Lower leg skin (tissue), 4 donors: Measurements from ENCODE around the gene FILIP1L. TPM values are rescaled to one million over a fixed set of nuclear protein-coding genes. Genes with fewer than 3 reads are reported as not detected.

ENCODE experiments used
- DNase-seq, 2 donors: peaks; one replicate each; pipeline ENCODE4 v3.0.0-alpha.2; 2019; ENCODE audit warnings: low spot score in 2 of 2
- H3K4me3 ChIP-seq: fragments of 200-600 bp; sonication (generic); 2 replicates; pipeline ENCODE4 v1.5.1; 2017; ENCODE audit warnings: mild to moderate bottlenecking, low read depth; ENCODE audit not compliant: poor library complexity, severe bottlenecking
- CTCF ChIP-seq, 3 donors: fragments of 450-650 bp; IDR thresholded peaks; one replicate each; pipeline ENCODE4 v1.5.1; 2016; ENCODE audit warnings: antibody characterized with exemption in 3 of 3, mild to moderate bottlenecking in 3 of 3, moderate library complexity in 2 of 3
- POLR2A ChIP-seq, 2 donors: fragments of 450-650 bp; IDR thresholded peaks; one replicate each; pipeline ENCODE4 v1.6.1; 2016 to 2017; ENCODE audit warnings: antibody characterized with exemption in 2 of 2, mild to moderate bottlenecking in 1 of 2, moderate library complexity in 1 of 2
- WGBS, 2 donors: methylation state at CpG; one replicate each; pipeline ENCODE4 v1.1.5; 2018; 5-methylcytosine and 5-hydroxymethylcytosine counted together
- intact Hi-C: fragments of 100-400 bp; cut with DNase I; formaldehyde crosslinking; loops from one replicate; pipeline ENCODE4 v1.15.0; 2023; ENCODE audit warnings: low total_unique reads
- total RNA-seq, 4 donors: library from RNA; depleted of rRNA; stranded (reverse); fragments of >200 nt; gene quantifications; one replicate each; pipeline ENCODE4 v1.1.0, GENCODE V29; 2016

FILIP1L gene
- total RNA-seq, 4 donors from 2014 or later, result 17.5 to 33.9 (median 22.1) TPM

- DNase-seq, result peak; percentile 48 to 87
- TF ChIP-seq POLR2A (IDR thresholded peaks at IDR 0.05) (no peak), CTCF (IDR thresholded peaks at IDR 0.05) (no peak)
- intact Hi-C loops, result no loop called here
- no peak overlapping the region for H3K4me3 ChIP-seq
- WGBS, 2 donors, result 26 to 28% methylated on average over 3 of the region's 3 CpGs
Observed at GRCh38 chr3:99929745-99930139, 184.6 kb downstream of the FILIP1L start.

GRCh38 chr3:99928771-99929744, 185.2 kb downstream of the FILIP1L start:
- no peak overlapping the region for H3K4me3 ChIP-seq
- WGBS, 2 donors, result 50 to 53% methylated on average over 7 of the region's 7 CpGs
- TF ChIP-seq CTCF (IDR thresholded peaks at IDR 0.05) (no peak), POLR2A (IDR thresholded peaks at IDR 0.05) (no peak)
- intact Hi-C loops, result no loop called here
- DNase-seq, result no peak

GRCh38 chr3:99927671-99928457, 186.4 kb downstream of the FILIP1L start:
- DNase-seq, result no peak
- 53 to 55% methylated on average over 7 of the region's 7 CpGs for WGBS, 2 donors
- intact Hi-C loops, result no loop called here
- H3K4me3 ChIP-seq, result no peak overlapping the region
- TF ChIP-seq POLR2A (IDR thresholded peaks at IDR 0.05) (no peak), CTCF (IDR thresholded peaks at IDR 0.05) (no peak)

- intact Hi-C loops, result no loop called here
Observed at GRCh38 chr3:99925584-99926230, 188.6 kb downstream of the FILIP1L start.

More at GRCh38 chr3:99925584-99926230, 188.6 kb downstream of the FILIP1L start:
- no peak for DNase-seq
- TF ChIP-seq POLR2A (IDR thresholded peaks at IDR 0.05) (no peak), CTCF (IDR thresholded peaks at IDR 0.05) (no peak)
- 32 to 39% methylated on average over 4 of the region's 4 CpGs for WGBS, 2 donors
- H3K4me3 ChIP-seq, result no peak overlapping the region
